ENCODE measurements around the gene TDRD9.
A peak's percentile ranks its signal among the peaks of the same experiment; 100 is the strongest.
"Not testable (repeated sequence)": the region's sequence is repeated elsewhere in the genome, so short reads cannot be mapped to it uniquely, and the experiment has no call there.

Gene TDRD9

DNA sequence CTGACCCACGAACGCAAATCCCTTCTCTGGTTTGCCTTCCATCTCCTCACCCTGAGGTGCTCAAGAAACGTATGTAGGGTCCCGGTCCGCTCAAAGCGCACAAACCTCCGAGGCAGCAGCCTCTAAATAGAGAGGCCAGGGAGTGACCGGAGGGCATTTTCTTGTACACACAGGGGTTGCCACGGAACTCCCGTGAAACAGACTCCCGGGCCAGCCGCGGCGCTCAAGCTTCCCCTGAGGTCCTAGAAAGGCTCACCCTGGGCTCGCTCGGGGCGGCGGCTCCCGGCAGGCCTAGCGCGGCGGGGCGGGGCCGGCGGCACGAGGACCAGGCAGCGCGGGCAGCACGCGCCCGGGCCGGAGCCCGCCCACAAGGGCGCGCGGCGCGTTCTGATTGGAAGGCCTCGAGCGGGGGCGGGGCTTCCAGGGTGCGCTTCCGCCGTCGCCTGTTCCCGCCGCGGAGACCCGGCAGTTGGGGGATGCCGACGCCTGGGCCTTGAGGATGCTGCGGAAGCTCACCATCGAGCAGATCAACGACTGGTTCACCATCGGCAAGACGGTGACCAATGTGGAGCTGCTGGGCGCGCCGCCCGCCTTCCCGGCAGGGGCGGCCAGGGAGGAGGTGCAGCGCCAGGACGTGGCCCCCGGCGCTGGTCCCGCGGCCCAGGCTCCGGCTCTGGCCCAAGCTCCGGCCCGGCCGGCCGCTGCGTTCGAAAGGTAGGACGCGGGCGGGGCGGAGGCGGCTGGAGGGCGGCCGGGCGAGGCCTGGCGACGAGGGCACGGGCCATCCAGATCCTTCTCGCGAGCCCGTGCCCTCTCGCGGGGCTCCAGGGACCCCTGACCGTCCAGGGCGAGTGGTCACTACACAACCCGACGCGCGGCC is at the start of gene TDRD9:
Gene TDRD9, plus strand, starts transcription at position 446 of the 880 bp plus-strand sequence. Its CDS starts 54 bp downstream, at position 500.
- no peak for DNase-seq

- DNase-seq, result no peak
Measured at GRCh38 chr14:103879118-103879569, 49.1 kb upstream of the TDRD9 start.

DNA sequence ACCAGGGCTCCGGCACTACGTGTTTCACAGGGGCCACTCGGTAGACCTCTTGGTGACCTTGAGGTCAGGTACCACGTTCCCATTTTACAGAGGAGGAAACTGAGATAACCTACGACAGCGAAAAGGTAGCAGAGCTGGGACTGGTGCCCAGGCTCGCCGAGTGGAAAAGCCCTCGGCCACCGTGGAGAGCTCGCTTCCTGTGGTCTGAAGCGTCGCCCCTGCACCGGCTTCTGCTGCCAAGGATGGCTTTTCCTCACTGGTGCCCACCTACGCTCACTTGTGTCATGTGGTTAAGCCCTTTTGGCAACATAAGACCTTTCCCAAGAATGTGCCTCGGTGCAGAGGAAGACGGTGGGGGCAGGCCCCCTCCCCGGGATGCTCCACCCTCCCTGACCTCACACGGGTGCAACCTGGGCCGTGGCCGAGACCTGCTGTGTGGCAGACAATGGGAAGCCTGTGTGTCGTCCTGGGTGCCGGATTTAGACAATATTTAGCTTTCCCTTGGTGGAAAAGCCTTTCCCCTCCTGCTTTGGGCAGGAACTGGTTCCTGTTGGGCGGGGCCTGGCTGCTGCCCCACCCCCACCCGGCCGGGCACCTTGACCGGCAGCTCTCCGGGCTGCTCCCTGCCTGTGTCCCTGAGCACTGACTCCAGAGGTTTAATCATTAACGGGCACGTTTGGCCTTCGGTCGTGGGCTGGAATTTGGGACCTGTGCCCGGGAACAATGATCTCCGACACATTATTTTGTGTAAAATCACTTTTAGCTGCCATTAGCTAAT is 48.5 kb upstream of the TDRD9 start:
- peak in 1 of 56 donors; percentile 36 for DNase-seq

GRCh38 chr14:103880348-103881267 is 47.6 kb upstream of the TDRD9 start:
- DNase-seq, result peak in 28 of 56 donors; percentile 8 to 72 (median 29)

DNA sequence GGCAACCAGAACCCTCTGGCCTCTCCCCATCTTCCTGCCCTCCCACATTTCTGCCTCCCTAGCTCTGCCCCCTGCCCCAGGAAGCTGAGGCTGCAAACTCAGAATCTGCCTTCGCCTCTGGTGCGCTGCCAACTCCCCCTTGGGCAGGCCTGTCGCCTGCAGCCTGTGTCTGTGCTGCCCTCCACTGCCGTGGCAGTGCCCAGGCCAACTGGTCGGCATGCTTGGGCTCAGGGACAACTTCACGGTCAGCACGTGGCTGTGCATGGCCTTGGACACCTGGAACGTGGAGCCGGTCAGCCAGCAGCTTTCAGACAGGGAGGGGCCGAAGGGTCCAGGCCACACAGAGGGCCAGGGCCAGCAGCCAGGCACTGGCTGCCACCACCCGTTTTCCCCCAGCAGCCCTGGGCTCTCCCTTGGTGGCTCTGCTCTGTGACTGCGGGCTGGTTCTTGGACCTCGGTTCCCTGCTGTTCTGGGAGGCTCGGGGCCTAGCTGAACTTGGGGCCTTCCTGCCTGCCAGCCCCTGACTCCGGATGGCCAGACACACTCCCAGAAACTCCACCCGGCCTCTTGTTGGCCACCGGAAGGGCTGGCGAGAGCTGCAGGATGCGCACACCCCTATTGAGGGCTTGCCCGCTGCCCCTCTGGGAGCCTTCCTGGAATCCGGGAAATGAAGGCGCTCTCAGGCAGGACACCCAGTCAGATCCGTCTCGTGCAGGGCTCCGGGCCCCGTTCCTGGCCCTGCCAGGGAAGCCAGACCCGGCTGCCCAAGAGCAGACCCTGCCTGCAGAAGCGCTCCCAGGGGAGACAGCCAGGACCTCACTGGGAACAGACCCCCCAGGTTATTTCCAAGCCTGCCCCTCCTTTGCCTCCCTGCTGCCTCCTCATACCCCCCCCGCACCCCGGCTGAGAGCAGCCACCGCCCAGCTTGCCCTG is 46.7 kb upstream of the TDRD9 start:
- peak in 6 of 56 donors; percentile 5 to 47 (median 14) for DNase-seq

- DNase-seq, result no peak
Measured at GRCh38 chr14:103882503-103883262, 45.6 kb upstream of the TDRD9 start.

DNA sequence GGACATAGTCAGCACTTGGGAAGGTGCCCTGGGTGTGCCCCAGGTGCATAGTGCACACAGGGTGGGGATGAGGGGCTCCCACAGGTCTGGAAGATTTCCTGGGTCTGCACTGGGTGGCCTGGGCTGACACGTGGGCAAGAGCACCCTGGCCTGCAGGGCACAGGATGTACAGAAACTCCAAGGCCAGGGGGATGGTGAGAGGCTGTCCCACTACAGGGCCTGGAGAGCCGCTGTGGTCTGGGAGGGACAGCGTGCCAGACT is 45.1 kb upstream of the TDRD9 start:
- no peak for DNase-seq

GRCh38 chr14:103884854-103885253 is 43.4 kb upstream of the TDRD9 start:
- no peak for DNase-seq

- DNase-seq, result no peak
Measured at GRCh38 chr14:103885509-103885932, 42.7 kb upstream of the TDRD9 start.

DNA sequence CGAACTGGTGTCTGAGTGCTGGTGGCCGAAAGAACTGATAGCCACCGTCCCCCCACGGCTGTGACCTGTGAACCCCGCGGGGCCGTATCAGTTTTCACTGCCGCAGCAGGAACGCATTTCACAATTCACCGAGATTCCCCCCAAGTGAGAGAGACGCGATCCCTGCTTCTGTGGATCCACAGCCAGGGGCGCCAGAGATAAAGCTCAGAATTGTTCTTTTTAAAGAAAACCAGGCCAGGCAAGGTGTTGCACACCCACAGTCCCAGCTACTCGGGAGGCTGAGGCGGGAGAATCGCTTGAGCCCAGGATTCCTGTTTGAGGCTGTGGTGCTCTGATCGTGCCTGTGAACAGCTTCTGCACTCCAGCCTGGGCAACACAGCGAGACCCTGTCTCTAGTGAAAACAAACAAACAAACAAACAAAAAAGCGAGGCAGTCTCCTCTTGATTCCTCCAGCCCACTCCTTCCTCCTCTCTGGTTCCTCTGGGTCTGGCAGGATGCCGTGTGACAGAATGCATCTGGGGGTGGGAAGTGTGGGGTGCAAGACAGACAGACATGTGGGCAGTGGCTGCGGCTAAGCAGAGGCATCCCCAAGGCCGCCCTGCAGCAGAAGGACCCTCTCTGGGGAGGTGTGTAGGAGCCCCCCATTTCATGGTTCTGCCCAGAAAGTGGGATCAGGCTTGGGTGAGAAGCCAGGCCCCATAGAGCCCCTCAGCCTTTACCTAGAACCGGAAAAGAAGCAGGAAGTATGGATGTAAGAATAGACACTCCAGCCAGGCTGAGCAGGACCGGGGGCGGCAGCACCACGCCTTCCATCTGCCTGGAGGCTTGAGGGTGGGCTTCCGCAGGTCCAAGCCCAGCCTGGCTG is 41.7 kb upstream of the TDRD9 start:
- peak in 7 of 56 donors; percentile 18 to 40 (median 29) for DNase-seq

DNA sequence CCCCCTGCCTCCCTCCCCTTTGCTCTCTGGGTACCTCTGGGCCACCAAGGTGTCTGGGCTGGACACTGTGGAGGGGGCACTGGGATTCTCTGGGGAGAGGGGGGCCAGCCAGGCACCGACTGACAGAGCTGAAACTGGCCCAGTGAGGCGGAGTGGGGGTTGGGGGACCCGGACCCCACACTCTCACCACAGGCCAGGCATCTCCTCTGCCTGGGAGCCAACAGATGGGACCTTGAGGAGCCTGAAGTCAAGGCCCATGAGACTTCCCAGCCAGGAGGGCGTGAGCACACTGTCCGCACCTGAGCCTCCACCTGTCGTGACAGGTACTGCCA is 41.1 kb upstream of the TDRD9 start:
- no peak for DNase-seq

- no peak for DNase-seq
Measured at GRCh38 chr14:103887557-103888115, 40.6 kb upstream of the TDRD9 start.

DNA sequence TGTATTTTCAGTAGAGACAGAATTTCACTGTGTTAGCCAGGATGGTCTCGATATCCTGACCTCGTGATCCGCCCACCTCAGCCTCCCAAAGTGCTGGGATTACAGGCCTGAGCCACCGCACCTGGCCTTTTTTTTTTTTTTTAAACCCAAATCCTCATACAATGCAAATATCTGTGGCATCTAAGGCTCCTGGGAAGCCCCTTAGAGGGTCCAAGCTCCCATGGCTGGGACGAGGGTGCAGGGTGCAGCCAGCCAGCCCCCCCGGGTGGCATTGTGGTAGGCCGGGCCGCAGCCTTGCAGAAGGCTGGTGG is 39.3 kb upstream of the TDRD9 start:
- not testable (repeated sequence) for DNase-seq

DNA sequence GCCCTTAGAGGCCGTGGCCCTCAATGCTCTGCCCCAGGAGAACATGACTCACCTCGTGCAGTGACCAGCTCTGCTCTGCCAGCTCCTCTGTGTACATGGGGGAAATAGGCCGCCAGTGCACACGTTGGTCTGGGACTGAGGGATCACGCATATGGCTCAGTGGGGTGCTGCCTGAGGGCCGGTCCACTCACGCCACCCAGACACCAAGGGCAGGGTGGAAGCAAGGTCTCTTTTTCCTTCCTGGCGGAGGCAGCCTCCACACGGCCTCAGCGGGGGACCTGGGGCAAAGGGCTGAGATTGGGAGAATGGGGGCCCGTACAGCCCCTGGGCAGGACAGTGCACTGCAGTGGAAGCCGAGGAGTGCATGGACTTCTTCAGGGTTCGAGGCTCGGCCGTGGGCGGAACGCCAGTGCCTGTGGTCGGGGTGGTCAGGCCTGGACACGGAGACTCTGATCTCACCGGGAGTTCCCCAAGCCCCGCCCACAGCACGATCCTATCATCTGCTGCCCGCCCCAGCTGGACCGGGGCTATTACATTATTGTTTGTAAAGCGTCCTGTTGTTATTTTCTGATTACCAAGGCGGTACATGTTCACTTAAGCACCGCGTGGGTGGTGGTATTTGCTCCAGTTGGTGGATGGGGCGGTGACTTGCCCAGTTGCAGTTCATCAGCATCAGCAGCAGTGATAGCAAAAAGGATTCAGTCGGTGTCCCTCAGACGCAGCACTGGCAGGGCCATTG is 38.8 kb upstream of the TDRD9 start:
- no peak for DNase-seq

- DNase-seq, result no peak
Measured at GRCh38 chr14:103890052-103890371, 38.2 kb upstream of the TDRD9 start.

DNA sequence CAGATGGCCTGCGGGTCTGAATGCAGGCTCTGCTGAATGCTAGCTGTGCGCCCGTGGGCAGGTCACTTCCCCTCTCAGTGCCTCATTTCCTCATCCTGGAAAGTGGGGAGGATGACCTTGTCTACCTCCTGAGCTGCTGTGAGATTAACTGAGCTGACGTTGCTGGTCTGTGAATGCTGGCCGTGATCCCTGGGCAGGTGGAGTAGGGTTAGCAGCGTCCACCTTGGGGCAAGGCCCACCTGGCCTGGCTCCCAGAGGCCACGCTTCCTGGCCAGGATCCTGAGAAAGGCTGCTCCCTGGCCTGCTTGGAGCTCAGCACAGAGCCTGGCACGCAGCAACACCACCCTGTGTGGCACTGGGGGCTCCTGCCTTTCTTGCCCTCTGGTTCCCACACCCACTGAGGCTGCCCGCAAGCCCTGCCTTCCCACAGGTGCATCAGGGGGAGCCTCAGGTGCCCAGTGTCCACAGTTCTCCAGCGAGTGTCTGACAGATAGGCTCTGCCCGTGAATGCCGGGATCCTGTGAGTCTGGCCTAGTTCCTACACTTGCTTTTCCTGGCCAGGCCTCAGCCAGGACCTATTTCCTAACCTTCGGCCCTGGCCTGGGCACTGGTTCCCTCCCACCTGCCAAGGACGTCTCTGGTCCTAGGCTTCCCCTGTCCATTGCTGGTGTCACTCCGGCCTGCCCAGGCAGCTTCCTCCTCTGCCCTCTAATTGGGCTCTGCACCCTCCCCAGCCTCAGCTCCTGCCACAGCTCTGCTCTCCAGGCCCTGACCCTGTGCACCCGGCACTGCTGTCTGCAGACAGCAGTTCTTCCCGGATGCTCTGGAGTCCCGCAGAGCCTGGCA is 37.2 kb upstream of the TDRD9 start:
- DNase-seq, result no peak

DNA sequence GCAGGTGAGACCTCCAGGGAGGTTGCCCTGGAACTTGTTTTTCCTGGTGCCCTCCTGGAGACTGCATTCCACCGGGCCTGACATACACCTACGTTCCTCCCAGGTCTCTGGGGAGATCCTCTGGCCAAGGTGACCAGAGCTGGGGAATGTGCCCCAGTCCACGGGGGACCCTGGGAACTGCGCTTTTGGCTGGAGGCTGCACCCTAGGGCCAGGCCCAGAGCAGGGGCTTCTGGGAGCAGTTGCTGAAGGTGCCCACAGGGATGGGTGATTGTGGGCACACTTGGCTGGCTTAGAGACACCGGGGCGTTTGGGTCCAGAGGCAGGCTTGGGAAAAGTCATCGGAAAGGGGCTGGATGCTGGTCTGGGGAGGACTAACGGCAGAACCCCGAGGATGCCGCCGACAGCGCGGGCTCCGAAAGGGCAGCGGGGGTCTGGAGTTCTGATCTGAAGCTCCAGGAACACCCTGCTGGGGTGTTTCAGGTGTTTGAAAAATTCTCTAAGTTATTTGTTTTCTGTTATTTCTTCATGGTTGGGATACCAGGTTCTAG is 36.5 kb upstream of the TDRD9 start:
- no peak for DNase-seq

Measured in nucleus accumbens (tissue), 56 donors.